Body of pancreas (tissue), 4 donors: ENCODE data around the gene DNHD1.

Experiments used
- POLR2A ChIP-seq, 3 donors: fragments of 450-650 bp; IDR thresholded peaks; one replicate each; pipeline ENCODE4 v1.6.1; 2016; ENCODE audit warnings: antibody characterized with exemption in 3 of 3, mild to moderate bottlenecking in 2 of 3
- TF ChIP-seq, protein P1 (sequence below), 7 experiments: fragments of 450-650 bp in 4 of 7; fragments of 200-600 bp in 3 of 7; sonication (generic) in 3 of 7; IDR thresholded peaks; one replicate each; pipeline ENCODE4 v1.5.1; 2016 to 2019; ENCODE audit warnings: antibody characterized with exemption in 7 of 7

DNA sequence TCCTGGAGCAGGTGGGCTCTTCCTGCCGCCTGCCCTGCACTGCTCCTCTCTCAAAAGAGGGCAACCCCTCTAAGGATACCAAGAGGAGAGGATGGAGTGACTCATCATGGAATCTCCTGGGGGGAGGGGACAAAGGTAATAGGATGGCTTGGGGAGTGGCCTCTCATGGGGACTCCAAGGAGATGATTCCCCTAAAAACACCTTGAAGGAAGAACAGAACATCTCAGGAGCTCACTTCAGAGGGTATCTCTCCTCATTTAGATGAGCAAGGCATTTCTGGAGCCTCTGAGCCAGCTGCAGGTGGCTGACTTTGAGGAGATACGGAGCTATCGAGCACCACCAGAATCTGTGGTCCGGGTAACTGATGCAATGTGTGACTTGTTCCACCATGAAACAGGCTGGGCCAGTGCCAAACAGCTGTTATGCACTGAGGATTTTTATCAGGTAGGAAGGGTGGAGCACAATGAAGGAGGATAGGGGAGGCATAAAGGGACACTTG is 66.1 kb downstream of the DNHD1 start:
- TF ChIP-seq, protein P1, sequence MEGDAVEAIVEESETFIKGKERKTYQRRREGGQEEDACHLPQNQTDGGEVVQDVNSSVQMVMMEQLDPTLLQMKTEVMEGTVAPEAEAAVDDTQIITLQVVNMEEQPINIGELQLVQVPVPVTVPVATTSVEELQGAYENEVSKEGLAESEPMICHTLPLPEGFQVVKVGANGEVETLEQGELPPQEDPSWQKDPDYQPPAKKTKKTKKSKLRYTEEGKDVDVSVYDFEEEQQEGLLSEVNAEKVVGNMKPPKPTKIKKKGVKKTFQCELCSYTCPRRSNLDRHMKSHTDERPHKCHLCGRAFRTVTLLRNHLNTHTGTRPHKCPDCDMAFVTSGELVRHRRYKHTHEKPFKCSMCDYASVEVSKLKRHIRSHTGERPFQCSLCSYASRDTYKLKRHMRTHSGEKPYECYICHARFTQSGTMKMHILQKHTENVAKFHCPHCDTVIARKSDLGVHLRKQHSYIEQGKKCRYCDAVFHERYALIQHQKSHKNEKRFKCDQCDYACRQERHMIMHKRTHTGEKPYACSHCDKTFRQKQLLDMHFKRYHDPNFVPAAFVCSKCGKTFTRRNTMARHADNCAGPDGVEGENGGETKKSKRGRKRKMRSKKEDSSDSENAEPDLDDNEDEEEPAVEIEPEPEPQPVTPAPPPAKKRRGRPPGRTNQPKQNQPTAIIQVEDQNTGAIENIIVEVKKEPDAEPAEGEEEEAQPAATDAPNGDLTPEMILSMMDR (IDR thresholded peaks at IDR 0.05): no peak
- no peak for TF ChIP-seq POLR2A (IDR thresholded peaks at IDR 0.05)
